ENCODE results near the gene BICD1.
"Not testable (repeated sequence)": the region's sequence is repeated elsewhere in the genome, so short reads cannot be mapped to it uniquely, and the experiment has no call there.

The BICD1 gene

GRCh38 chr12:32106517-32107358 is at the start of gene BICD1:
TSS of gene BICD1 (plus strand) at chr12:32106847. CDS start at chr12:32107332, 485 bp downstream.
- DNase-seq (ENCODE audit: low spot score): peak; percentile 93

GRCh38 chr12:32061033-32061432 is 45.6 kb upstream of the BICD1 start:
- no peak for DNase-seq (ENCODE audit: low spot score)

- no peak for DNase-seq (ENCODE audit: low spot score)
Measured at GRCh38 chr12:32062881-32063280, 43.8 kb upstream of the BICD1 start.

- no peak for DNase-seq (ENCODE audit: low spot score)
Measured at GRCh38 chr12:32063796-32064195, 42.9 kb upstream of the BICD1 start.

GRCh38 chr12:32066206-32066605 is 40.4 kb upstream of the BICD1 start:
- DNase-seq (ENCODE audit: low spot score): no peak

GRCh38 chr12:32069071-32069470 is 37.6 kb upstream of the BICD1 start:
- DNase-seq (ENCODE audit: low spot score): no peak

GRCh38 chr12:32069731-32070130 is 36.9 kb upstream of the BICD1 start:
- DNase-seq (ENCODE audit: low spot score): no peak

- no peak for DNase-seq (ENCODE audit: low spot score)
Measured at GRCh38 chr12:32070370-32070769, 36.3 kb upstream of the BICD1 start.

GRCh38 chr12:32072102-32072501 is 34.5 kb upstream of the BICD1 start:
- no peak for DNase-seq (ENCODE audit: low spot score)

- DNase-seq (ENCODE audit: low spot score): no peak
Measured at GRCh38 chr12:32074432-32074831, 32.2 kb upstream of the BICD1 start.

GRCh38 chr12:32076941-32077340 is 29.7 kb upstream of the BICD1 start:
- no peak for DNase-seq (ENCODE audit: low spot score)

GRCh38 chr12:32080435-32080834 is 26.2 kb upstream of the BICD1 start:
- no peak for DNase-seq (ENCODE audit: low spot score)

GRCh38 chr12:32083489-32083888 is 23.2 kb upstream of the BICD1 start:
- DNase-seq (ENCODE audit: low spot score): no peak

- no peak for DNase-seq (ENCODE audit: low spot score)
Measured at GRCh38 chr12:32084017-32084688, 22.5 kb upstream of the BICD1 start.

- no peak for DNase-seq (ENCODE audit: low spot score)
Measured at GRCh38 chr12:32084753-32085152, 21.9 kb upstream of the BICD1 start.

- DNase-seq (ENCODE audit: low spot score): no peak
Measured at GRCh38 chr12:32087306-32087705, 19.3 kb upstream of the BICD1 start.

GRCh38 chr12:32089156-32089555 is 17.5 kb upstream of the BICD1 start:
- DNase-seq (ENCODE audit: low spot score): no peak

GRCh38 chr12:32089586-32089985 is 17.1 kb upstream of the BICD1 start:
- no peak for DNase-seq (ENCODE audit: low spot score)

GRCh38 chr12:32091696-32092095 is 15.0 kb upstream of the BICD1 start:
- no peak for DNase-seq (ENCODE audit: low spot score)

GRCh38 chr12:32098112-32098511 is 8.5 kb upstream of the BICD1 start:
- DNase-seq (ENCODE audit: low spot score): no peak

- DNase-seq (ENCODE audit: low spot score): not testable (repeated sequence)
Measured at GRCh38 chr12:32099275-32099674, 7.4 kb upstream of the BICD1 start.

- DNase-seq (ENCODE audit: low spot score): no peak
Measured at GRCh38 chr12:32100361-32100760, 6.3 kb upstream of the BICD1 start.

- DNase-seq (ENCODE audit: low spot score): no peak
Measured at GRCh38 chr12:32100888-32101287, 5.8 kb upstream of the BICD1 start.

- no peak for DNase-seq (ENCODE audit: low spot score)
Measured at GRCh38 chr12:32102234-32102633, 4.4 kb upstream of the BICD1 start.

Data from iPS-NIHi11 (cell line).